Endometrial microvascular endothelial cells (primary cell): ENCODE measurements around the gene BUB1. TPM values are rescaled to one million over a fixed set of nuclear protein-coding genes. Genes with fewer than 3 reads are reported as not detected.
"Not testable (repeated sequence)": the region's sequence is repeated elsewhere in the genome, so short reads cannot be mapped to it uniquely, and the experiment has no call there.

ENCODE experiments used
- in situ Hi-C: cut with HindIII; loops from 2 replicates; pipeline ENCODE4 v1.10.0; 2017; ENCODE audit warnings: low sequenced_read_pairs, low pct_unique_long_range_greater_than_20kb; ENCODE audit errors: inconsistent ontology term
- total RNA-seq: library from RNA; depleted of rRNA; stranded (reverse); fragments of >200 nt; gene quantifications from one replicate; pipeline ENCODE4 v1.2.3, GENCODE V29; 2015; ENCODE audit errors: inconsistent ontology term

Gene BUB1
- total RNA-seq, 1 donor from 2014 or later, result 58.0 TPM

DNA sequence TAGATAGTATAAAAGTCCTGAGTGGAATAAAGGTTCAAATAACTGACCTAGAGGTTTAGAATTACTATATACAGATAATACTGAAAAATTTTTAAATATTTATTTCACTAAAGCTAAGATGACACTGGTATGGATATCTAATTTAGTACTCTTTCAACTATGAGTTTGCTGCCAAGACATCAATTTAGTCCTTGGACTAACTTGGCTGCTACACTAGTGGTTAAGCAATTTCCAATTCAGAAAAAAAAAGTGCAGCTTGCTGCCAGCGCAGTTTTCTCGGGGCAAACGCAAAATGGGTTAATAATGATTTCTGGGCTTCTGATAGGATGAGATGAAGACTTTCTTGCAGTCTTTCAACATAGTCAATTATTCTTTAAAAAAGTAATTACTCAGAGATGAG is 10.8 kb downstream of the BUB1 start:
- in situ Hi-C loops, result no loop called here

DNA sequence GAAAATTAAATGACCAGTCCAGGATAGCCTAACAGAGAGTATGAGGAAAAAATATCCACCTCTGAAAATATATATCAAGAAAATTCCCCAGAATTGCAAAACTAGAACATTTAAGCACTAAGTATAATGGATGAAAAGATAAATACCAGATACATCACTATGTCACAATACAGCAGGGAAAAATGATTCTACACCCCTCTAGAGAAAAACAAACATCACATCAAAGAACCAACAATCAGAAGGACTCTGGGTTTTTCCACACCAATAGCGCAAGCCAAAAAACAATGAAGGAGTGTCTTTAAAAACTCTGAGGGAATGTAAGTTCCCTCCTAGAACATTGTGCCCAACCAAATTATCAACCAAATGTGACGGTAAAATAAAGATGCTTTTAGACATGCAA is 13.7 kb downstream of the BUB1 start:
- in situ Hi-C loops, result no loop called here

DNA sequence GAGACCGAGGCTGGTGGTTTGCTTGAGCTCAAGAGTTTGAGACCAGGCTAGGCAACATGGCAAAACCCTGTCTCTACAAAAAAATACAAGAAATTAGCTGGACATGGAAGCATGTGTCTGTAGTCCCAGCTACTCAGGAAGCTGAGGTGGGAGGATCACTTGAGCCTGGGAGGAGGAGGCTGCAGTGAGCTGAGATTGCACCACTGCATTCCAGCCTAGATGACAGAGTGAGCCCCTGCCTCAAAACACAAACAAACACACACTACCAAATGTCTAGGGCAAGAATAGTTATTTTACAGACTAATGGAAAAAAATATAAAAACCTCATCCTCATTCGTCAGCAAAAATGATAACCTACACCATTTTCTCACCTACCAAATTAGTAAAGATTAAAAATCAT is 15.3 kb downstream of the BUB1 start:
- in situ Hi-C loops, result no loop called here

DNA sequence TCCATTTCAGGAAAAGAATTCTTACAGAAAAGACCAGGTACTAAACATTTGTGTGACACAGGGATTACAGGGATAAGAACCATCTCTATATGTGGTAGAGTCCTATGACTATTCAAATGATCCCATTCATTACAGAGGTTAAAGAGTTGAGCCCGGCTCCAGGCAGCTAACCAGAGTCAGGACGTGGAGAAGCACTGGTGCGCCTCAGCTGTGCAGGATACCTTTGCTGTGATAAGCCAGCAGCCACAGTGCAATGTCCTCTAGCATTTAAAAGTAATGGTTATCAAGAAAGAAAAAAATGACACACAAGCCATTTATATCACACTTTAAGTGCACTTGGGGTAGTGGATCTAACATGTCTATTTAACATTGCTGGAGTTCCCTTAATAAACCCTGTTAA is 17.3 kb downstream of the BUB1 start:
- in situ Hi-C loops, result no loop called here

DNA sequence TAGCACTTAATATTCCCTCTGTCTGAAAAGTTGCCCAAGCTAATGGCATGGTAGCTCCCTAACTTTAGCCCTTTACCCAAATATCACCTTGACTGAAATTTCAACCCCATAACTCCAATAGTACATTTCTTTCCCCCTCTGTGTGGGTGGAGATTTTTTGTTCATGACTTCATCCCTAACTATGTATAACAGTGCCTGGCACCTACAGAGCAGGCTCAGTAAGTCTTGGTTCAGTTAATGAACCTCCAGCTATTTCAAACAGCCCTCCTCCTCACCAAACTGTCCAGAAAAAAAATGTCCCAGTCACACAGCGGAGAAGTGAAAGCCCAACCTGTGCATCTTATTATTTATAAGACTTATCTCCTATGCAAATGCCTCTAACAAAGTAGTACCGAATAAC is 18.6 kb downstream of the BUB1 start:
- in situ Hi-C loops, result no loop called here

DNA sequence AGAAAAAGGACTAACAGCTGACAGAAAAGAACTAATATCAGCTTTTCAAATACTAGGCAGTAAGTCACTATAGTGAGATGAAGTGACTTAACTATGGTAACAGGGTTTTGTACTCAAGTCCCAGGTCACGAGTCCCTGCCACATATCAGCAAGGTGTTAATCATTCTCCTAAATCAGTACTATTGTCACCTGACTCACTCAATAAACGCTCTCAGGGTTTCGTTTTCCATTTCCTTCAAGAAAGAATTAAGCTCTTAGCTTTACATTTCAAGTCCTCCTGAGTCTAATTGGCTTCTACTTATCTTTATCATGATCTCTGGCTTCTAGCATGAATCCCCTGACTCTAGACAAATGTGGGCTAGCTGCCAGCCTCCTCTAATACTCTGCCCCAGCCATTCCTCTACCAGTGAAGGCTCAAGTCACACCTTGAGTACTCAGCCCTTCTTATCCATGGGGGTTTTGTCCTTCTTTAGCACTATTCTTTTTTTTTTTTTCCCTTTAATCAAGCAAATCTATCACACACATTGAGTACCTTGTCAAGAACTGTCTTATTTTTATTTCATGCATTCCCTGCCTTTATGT is 20.0 kb downstream of the BUB1 start:
- in situ Hi-C loops, result no loop called here

DNA sequence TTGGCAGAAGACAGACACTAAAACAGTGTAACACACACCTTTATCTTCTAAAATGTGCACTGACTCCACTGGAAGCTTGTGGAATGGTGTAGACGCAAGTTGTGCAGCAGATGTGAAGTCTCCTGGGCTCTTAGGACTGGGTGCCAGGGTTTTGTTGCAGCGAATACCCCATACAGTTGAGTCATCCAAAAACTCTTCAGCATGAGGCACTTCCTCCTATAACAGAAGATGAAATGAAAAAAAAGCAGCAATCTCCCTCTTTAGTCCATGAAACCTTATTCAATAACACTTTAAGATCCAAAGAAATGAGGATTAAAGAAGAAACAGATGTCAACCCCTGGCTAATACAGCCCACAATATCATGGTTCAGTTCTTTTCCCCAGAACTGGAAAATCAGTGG is 22.2 kb downstream of the BUB1 start:
- in situ Hi-C loops, result no loop called here

DNA sequence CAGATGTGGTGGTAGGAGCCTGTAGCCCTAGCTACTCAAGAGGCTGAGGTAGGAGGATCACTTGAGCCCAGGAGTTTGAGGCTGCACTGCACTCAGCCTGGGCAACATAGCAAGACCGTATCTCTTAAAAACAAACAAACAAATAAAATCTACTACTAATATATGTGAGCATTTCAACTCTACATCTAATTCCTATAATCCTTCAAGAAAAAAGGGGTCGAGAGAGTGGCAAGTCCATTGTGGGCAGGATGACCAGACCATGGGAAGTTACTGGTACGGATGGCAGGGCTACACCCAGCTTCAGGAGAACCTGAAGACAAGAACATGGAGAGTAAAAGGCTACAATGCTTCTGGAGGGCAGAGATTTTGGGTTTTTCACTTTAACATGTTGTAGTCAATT is 24.0 kb downstream of the BUB1 start:
- in situ Hi-C loops, result no loop called here

DNA sequence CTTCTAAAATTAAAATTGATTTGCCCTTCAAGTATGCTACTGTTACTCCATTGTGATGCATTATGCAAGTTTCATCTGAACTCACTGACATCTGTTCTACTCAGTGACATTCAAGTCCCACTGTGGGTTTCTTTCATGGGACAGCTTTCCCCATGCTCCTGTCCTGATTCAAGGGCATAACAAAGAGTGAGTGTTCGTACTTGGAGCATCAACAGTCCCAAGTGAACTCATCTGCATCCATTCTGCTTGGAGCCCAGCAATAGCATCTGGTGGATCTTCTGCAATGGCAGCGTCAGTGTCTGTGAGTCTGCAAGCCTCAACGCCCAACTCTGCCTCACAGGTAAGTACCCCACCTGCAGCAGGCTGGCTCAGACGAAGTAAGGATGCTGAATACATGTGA is 27.5 kb downstream of the BUB1 start:
- in situ Hi-C loops, result no loop called here

DNA sequence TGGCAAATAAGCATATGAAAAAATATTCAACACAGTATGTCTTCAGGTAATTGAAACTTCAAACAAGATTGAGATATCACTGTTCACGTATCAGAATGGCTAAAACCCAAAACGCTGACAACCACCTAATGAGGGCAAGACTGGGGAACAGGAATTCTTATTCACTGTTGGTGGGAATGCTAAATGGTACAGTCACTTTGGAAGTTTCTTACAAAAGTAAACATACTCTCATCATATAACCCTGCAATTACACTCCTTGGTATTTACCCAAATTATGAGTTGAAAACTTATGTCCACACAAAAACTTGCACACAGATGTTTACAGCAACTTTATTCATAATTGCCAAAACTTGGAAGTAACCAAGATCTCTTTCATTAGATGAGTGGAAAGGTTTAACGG is 30.1 kb downstream of the BUB1 start:
- in situ Hi-C loops, result no loop called here

DNA sequence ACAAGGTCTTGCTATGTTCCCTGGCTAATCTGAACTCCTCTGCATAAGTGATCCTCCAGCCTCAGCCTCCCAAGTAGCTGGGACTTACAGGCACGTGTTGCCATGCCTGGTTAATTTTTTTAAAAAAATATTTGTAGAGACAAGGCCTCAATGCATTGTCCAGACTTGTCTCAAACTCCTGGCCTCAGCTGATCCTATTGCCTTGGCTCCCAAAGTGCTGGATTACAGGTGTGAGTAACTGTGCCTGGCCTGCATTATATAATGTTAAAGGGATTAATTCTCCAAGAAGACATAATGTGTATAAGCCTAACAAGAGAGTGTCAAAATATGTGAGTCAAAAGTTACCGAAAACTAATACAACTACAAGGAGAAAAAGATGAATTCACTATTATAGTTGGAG is 32.2 kb downstream of the BUB1 start:
- in situ Hi-C loops, result no loop called here

DNA sequence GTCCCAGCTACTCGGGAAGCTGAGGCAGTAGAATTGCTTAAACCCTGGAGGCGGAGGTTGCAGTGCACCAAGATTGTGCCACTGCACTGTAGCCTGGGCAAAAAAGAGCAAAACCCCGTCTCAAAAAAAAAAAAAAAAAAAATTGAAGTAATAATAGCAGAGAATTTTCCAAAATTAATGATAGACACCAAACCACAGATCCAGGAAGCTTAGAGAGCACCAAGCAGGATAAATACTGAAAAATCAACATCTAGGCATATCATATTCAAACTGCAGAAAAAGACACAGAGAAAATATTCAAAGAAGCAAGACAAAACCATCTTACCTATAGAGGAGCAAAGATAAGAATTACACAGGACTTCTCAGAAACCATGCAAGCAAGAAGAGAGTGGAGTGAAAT is 33.5 kb downstream of the BUB1 start:
- in situ Hi-C loops, result no loop called here

DNA sequence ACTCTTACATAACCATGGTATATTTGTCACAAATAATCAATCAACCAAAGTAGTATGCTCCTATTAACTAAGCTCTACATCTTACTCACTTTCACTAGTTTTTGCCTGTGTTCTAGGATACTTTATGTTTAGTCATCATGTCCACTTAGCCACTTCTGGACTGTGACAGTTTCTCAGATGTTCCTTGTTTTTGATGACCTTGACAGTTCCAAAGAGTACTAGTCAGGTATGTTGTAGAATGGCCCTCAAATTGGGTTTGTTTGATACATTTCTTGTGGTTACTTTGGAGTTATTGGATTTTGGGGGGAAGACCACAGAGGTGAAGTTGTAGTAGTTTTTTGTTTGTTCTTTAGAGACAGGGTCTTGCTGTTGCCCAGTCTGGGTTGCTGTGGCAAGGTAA is 35.5 kb downstream of the BUB1 start:
- in situ Hi-C loops, result no loop called here

DNA sequence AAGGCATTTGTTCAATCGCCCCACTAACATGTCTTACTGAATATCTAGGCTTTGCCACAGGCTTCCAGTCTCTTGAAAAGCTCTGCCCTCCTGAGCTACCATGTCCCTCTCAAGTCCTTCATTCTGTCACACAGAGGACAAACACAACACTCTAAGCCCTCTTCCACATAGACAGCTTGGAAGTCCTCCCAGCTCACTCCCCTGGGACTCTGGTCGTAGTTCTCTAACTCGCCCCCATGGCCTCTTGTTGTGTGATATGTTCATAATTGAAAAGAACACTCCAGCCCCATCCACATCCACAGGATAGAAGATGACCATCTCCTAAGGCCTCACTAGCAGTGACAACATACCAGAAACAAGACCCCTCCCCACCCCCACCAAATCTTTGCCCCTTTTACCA is 37.9 kb downstream of the BUB1 start:
- in situ Hi-C loops, result no loop called here

DNA sequence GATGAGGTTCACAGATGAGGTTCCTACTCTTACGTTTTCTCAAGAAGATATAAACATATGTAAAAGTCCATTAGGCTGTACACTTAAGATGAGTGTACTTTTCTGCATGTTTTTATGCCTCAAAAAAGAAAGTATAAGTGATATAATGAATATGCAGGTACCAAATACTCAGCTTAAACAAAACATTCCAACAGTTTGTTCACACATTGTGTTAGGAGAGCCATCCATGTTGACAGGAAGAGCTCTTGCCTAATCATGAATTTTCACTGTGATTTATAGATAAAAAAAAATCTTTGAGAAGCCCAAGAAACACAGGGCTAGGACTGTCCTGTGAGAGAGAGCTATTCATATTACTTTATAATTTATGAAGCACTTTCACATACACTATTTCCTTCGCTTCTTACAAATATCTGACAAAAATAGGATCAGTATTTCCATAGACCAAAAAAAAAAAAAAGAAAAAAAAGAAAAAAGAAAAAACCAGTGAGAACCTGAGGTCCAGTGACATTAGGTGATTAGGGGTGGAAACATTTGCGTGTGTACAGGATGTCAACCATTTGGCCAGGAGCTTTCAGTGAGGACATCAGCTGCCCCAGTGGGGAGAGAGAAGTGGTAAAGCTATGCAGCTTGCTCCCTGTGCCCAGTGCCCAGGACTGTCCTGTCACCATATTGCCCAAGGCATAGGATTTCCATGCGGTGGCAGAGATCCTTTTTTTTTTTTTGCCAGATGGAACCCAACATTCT is 38.7 kb downstream of the BUB1 start:
- in situ Hi-C loops, result no loop called here

DNA sequence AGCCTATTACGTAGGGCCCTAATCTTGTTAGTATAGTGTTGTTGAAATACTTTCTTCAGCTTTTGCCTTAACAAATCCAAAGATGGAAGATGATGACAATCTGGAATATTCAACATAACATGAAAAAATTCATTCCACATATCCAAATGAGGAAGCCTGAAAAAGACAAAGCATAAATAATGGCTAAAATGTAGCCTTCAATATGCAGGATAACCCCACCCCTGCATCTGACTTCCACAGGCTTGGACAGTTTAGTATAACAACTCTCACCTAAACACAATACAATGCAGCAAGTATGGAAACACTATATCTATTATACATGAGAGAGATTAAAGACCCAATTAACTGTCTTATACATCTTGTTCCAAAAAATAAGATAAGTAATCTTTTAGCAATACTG is 39.9 kb downstream of the BUB1 start:
- in situ Hi-C loops, result no loop called here

DNA sequence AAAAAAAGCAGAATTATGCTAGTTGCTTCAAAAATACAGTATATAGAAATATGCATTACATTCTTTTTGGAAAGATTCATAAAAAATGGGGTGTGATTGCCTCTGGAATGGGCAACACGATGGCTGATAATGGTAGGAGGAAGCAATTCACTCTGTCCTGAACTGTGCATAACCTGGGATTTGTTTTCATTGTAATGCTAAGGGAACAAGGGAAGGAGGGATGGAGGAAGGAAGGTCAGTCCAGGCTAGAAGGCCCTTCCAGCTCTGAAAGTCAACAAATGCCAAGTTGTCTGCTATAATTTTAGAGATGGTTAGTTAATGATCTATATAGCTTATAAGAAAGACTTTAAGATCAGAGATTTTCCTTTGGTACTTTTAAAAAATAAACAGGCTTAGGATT is 40.8 kb downstream of the BUB1 start:
- in situ Hi-C loops, result no loop called here

DNA sequence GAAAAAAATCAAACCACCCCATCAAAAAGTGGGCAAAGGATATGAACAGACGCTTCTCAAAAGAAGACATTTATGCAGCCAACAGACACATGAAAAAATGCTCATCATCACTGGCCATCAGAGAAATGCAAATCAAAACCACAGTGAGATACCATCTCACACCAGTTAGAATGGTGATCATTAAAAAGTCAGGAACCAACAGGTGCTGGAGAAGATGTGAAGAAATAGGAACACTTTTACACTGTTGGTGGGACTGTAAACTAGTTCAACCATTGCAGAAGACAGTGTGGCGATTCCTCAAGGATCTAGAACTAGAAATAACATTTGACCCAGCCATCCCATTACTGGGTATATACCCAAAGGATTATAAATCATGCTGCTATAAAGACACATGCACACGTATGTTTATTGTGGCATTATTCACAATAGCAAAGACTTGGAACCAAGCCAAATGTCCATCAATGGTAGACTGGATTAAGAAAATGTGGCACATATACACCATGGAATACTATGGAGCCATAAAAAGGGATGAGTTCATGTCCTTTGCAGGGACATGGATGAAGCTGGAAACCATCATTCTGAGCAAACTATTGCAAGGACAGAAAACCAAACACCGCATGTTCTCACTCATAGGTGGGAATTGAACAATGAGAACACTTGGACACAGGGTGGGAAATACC is 41.8 kb downstream of the BUB1 start:
- in situ Hi-C loops, result not testable (repeated sequence)

DNA sequence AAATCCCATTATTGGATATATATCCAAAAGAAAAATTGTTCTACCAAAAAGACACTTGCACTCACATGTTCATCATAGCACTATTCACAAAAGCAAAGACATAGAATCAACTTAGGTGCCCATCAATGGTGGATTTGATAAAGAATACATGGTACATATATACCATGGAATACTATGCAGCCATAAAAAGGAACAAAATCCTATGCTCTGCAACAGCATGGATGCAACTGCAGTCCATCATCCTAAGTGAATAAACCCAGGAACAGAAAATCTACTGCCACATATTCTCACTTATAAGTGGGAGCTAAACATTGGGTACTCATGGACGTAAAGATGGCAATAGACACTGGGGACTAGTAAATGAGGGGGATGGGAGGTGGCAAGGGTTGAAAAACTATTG is 50.5 kb downstream of the BUB1 start:
- in situ Hi-C loops, result not testable (repeated sequence)

DNA sequence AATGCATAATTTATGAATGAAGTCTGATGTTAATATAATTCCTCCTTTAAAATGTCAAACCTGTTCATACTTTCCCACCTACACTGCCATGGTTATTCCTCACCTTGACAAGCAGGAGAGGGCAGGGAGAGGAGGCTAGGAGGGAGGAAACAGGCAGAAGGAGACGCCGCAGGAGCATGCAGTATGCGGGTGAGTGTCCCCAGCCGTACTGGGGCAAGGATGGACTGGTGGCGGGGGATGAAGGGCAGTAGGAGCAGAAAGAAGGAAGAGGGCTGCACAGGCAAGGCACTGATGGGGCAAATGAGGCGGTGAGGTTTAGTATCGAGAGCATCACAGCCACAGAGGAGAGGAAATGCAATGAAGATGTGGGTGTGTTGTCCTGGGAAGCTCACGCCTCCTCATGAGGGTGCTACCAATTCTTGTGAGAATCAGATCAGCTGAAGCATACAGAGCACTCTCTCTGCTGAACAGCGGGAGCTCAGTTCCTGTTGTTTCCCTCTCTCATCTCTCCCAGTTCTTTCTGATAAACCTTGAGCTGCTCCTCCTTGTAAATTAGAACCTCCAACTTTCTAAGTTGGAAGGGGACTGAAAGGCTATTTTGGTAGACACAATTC is 58.4 kb downstream of the BUB1 start:
- in situ Hi-C loops, result not testable (repeated sequence)
